HG03064 (cell line): Measurements from ENCODE around the gene TBC1D2.
"Not testable (repeated sequence)": the region's sequence is repeated elsewhere in the genome, so short reads cannot be mapped to it uniquely, and the experiment has no call there.

ENCODE experiments used
- ATAC-seq: cut with Tn5 transposase; IDR thresholded peaks from one replicate; pipeline ENCODE4 v1.9.1; 2021; ENCODE audit warnings: low read depth; ENCODE audit not compliant: unreplicated experiment

Gene TBC1D2

DNA sequence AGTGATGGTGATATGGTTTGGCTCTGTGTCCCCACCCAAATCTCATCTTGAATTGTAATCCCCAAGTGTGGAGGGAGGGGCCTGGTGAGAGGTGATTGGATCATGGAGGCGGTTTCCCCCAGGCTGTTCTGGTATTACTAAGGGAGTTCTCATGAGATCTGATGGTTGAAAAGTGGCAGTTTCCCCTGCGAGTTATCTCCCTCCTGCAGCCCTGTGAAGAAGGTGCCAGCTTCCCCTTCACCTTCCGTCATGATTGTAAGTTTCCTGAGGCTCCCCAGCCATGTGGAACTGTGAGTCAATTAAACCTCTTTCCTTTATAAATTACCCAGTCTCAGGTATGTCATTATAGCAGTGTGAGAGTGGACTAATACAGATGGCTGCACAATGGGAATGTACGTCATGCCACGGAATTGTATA lies 80.9 kb downstream of the TBC1D2 start:
- not testable (repeated sequence) for ATAC-seq

- ATAC-seq, result no peak
These were observed 82.3 kb downstream of the TBC1D2 start for GRCh38 chr9:98173181-98173580.

- ATAC-seq, result no peak
These were observed 82.8 kb downstream of the TBC1D2 start for GRCh38 chr9:98172604-98173003.

- no peak for ATAC-seq
These were observed 84.1 kb downstream of the TBC1D2 start for GRCh38 chr9:98171176-98171925.

DNA sequence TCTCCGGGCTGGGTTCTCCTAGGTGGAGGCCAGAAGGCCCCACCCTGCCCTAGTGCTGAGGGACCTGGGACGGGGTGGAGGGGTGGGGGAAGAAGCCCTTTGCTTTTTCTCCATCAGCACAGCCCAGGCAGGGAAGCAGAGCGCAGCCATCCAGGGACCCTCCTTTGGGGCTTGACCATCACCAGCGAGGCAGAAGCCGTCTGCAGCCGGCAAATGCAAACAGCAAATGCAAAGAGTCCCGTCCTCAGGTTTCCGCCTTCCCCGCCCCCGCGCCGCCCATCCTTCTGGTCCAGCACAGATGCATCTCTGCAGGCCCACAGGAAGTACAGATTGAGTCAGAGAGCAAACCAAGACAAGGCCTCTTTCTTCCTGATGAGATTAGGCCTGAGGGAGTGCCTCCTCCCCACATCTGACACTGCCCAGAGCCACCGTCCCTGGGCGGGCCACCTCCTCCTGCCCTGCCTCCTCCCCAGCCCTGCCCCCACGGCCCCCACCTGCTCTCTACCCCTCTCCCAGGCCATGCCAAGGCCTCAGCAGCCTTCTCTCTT lies 86.4 kb downstream of the TBC1D2 start:
- ATAC-seq, result peak; percentile 99

DNA sequence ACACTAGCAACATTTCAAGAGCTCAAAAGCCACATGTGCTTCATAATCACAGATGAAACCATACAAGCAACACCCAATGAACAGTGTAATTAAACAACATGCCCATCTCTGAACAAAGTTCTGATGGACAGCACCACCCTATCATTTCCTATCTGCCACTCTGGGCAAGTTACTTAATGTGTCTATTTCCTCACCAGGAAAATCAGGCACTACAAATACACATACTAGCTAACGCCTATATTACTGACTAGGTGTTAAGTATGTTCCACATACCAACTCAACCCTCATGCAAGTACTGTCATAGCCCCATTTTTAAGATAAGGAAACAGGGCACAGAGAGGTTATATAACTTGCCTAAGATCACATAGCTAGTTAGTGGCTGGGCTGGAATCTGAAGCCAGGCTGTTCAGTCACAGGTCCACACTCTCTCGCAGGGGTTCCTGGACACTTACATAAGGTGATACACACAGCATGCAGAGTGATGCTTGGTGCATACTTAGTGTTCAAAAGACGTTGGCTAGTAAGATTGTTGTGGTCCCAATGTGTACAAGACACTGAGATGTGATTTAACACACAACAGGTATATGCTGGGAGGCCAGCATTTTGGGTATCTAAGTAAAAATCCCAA lies 87.2 kb downstream of the TBC1D2 start:
- ATAC-seq, result no peak

DNA sequence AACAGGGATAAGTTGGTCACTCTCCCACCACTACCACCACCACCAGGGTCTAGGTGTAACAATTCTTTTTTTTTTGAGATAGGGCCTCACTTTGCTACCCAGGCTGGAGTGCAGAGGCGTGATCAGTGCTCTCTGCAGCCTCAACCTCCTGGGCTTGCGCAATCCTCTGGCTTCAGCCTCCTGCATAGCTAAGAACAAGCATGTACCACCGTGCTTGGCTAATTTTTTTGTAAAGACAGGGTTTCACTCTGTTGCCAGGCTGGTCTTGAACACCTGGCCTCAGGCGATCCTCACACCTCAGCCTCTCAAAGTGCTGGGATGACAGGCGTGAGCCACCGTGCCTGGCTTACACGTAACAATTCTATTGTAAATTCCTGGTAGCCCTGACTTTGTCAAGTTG lies 90.5 kb downstream of the TBC1D2 start:
- ATAC-seq, result no peak

DNA sequence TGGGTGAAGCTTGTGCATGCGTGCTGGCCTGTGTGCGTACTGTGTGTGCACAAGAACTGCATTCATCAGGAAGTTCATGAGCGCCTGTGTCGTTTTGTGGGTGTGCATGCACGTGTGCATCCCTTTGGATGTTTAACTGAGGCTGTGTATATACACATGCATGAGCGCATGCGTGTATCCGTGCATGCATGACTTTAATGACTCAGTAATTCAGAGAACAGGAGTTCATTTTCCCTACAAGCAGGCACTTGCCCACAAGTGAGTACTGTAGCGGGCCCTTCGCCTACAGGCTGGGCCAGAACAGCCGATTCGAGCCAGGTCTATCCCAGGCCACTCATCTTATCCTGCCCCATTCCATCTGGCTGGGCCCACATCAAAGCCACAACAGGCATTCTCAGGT lies 92.8 kb downstream of the TBC1D2 start:
- ATAC-seq, result no peak

DNA sequence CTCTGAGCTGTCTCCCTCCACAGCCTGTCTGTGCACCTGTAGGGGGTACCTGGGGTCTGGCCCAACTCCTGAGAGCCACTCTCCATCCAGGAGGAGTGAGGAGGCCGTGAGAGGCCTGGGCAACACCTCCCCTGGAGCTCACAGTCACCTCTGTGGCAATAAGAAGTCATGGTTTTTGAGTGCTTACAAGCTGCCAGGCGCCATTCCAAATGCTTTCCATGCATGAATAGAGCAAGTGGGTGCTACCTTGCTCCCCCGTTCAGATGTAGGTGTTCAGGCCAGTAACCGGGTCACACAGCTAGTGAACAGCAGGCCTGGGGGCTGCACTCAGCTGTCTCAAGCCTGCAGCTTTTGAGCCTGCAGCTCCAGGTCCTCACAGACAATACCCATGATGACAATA lies 93.6 kb downstream of the TBC1D2 start:
- ATAC-seq, result no peak

- no peak for ATAC-seq
These were observed 95.7 kb downstream of the TBC1D2 start for GRCh38 chr9:98159790-98160189.

DNA sequence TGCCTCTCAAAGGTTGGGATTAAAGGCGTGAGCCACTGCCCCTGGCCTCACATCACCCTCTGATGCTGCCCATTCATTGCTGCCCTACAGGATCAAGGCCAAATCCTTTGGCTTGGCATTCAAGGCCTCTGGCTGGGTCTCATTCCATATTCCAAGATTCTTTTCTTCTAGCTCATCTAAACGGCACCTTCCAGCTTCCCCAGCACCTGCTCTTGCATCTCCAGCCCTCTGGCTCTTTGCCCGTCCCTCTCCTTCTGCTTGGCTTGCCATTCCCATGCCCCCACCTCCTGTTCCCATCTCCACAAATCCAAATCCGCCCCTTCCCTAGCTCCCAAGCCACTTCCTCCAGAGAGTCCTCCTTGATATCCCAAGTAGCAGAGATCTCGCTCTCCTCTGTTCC lies 96.1 kb downstream of the TBC1D2 start:
- no peak for ATAC-seq

DNA sequence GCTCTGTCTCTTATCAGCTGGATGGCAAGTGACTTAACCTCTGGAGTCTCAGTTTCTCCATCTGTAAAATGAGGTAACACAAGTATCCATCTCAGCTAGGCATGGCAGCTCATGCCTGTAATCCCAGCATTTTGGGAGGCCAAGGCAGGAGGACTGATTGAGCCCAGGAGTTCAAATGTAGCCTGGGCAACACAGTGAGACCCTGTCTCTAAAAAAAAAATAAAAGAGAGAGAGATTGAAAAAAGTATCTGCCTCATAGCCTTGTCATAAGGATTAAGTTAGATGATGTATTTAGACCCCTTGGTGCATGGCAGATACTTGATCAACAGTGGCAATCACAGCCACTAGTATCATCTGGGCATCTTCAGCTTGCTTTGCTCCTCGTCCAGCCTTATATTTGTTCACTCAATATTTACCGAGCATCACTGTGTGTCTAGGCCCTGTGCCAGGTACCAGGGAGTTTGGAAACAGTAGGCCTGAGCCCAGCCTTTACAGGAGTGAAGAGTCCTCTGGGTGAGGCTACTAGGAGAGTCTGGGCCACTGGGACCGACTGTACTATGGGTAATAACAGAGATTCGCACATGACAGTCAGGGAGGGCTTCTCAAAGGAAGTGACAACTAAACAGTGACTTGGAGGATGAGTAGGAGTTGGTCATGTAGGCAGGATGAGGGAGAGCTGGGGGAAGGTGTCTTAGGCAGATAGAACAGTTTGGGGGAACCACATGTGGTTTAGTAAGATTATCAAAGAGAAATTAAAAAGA lies 97.2 kb downstream of the TBC1D2 start:
- ATAC-seq, result no peak

DNA sequence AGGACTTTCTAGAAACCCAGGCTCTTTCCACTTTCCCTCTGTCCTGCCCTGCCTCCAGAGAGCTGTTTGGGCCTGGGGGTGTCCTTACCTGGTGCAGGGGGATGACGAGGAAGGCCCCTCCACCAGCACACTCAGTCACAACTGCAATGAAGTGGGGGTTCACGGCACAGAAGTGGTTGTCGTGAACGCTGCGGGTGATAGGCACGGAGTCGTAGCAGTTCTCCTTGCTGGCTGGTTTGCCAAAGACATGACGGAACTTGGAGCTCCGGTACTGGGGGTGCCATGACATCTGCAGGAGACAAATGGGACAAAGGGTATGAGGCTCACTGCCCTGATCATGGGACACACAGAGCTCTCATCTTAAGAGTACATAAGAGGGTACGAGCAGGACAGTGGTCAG lies 98.1 kb downstream of the TBC1D2 start:
- ATAC-seq, result no peak

DNA sequence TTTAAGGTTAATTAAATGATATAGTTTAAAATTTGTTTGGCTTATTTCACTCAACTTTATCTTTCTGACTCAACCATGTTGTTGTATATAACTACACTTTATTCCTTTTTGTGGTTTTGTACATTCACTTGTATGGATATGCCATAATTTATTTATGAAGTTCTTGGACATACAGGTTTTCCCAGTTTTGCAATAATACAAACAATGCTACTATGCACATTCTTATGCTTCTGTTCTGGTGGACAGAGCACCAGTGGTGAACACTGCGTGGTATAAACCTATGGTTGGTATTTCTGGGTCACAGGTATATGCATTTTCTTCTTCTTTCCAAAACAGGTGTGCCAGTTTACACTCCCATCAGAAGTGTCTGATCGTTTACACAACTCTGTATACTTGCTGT lies 100.8 kb downstream of the TBC1D2 start:
- no peak for ATAC-seq

- no peak for ATAC-seq
These were observed 102.9 kb downstream of the TBC1D2 start for GRCh38 chr9:98152526-98152925.

DNA sequence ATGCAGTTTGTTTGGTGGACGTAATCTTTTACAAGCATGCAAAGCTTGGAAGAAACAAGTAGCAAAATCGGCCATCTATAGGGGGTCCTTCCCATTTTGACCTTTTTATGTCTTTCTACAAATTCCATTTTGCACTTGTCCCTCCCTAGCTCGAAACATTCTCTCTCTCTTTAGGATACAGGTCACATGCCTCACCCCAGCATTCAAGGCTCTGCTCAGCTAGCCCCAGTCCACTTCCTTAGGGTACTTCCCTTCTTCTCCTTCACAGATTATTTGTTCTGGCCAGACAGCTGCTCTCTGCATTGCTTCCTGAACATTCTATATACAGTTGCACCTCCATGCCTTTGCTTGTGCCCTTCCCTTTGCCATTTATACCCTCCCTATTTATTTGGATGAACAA lies 104.7 kb downstream of the TBC1D2 start:
- ATAC-seq, result no peak

DNA sequence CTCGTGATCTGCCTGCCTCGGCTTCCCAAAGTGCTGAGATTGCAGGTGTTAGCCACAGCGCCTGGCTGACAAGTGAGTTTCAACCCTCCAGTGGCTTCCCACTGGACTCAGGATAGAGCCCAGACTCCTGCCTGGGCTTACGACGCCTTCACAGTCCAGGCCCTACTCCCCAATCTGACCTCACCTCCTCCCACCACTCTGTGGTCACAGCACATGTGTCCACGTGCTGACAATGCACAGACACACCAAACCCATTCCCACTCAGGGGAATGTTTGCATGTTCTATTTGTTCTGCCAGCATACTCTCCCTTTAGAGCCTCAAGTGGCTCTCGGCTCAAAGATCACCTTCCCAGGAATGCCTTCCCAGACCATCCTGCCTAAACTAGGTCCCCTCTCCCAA lies 105.3 kb downstream of the TBC1D2 start:
- ATAC-seq, result no peak

DNA sequence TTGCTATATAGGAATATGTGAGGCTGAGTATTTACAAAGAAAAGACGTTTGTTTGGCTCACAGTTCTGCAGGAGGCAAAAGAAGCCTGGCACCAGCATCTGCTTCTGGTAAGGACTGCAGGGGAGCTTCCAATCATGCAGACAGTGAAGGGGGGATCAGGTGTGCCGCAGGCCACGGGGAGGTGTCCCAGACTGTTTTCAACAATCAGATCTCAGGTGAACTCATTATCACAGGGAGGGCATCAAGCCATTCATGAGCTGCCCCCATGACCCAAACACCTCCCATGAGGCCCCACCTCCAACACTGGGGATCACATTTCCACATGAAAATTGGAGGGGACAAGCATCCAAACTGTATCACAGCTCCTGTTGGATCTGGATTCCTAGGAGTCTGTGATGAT lies 106.0 kb downstream of the TBC1D2 start:
- ATAC-seq, result no peak
